ENCODE measurements around the gene RBM10. TPM values are rescaled to one million over a fixed set of nuclear protein-coding genes. Genes with fewer than 3 reads are reported as not detected.

Gene RBM10
- total RNA-seq, 1 donor from 2014 or later, result 74.6 TPM

DNA sequence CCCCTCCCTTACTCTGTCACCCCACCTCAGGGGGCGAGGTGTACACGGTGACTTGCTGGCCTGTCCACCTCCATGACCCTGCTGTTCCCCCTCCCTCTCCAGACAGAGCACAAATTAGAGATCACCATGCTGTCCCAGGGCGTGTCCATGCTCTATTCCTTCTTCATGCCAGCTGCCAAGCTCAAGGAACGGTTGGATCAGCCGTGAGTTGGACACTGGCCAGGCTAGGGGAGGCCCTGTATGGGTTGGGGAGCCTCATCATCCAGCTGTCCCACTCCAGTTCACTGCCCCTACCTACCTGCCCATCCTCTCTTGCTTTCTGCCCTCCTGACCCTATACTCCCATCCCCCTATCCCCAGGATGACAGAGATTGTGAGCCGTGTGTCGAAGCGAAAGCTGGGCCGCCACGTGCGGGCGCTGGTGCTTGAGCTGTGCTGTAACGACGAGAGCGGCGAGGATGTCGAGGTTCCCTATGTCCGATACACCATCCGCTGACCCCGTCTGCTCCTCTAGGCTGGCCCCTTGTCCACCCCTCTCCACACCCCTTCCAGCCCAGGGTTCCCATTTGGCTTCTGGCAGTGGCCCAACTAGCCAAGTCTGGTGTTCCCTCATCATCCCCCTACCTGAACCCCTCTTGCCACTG lies 69.5 kb downstream of the RBM10 start:
- Mint-ChIP-seq H3K4me3 (ENCODE audit: unreplicated experiment) (no peak overlapping the region), H3K27me3 (ENCODE audit: unreplicated experiment) (peaks cover 17% of the 10 kb centered on the region), H3K27ac (ENCODE audit: unreplicated experiment) (no peak overlapping the region), H3K9me3 (ENCODE audit: unreplicated experiment) (peaks cover 17% of the 10 kb centered on the region), H3K36me3 (ENCODE audit: unreplicated experiment) (peaks cover 5% of the 10 kb centered on the region), H3K4me1 (ENCODE audit: low read depth, unreplicated experiment) (peaks cover 14% of the 10 kb centered on the region)
- no peak for DNase-seq
- TF ChIP-seq, protein P1, sequence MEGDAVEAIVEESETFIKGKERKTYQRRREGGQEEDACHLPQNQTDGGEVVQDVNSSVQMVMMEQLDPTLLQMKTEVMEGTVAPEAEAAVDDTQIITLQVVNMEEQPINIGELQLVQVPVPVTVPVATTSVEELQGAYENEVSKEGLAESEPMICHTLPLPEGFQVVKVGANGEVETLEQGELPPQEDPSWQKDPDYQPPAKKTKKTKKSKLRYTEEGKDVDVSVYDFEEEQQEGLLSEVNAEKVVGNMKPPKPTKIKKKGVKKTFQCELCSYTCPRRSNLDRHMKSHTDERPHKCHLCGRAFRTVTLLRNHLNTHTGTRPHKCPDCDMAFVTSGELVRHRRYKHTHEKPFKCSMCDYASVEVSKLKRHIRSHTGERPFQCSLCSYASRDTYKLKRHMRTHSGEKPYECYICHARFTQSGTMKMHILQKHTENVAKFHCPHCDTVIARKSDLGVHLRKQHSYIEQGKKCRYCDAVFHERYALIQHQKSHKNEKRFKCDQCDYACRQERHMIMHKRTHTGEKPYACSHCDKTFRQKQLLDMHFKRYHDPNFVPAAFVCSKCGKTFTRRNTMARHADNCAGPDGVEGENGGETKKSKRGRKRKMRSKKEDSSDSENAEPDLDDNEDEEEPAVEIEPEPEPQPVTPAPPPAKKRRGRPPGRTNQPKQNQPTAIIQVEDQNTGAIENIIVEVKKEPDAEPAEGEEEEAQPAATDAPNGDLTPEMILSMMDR (IDR thresholded peaks at IDR 0.05; ENCODE audit: partially characterized antibody, unreplicated experiment), result no peak

DNA sequence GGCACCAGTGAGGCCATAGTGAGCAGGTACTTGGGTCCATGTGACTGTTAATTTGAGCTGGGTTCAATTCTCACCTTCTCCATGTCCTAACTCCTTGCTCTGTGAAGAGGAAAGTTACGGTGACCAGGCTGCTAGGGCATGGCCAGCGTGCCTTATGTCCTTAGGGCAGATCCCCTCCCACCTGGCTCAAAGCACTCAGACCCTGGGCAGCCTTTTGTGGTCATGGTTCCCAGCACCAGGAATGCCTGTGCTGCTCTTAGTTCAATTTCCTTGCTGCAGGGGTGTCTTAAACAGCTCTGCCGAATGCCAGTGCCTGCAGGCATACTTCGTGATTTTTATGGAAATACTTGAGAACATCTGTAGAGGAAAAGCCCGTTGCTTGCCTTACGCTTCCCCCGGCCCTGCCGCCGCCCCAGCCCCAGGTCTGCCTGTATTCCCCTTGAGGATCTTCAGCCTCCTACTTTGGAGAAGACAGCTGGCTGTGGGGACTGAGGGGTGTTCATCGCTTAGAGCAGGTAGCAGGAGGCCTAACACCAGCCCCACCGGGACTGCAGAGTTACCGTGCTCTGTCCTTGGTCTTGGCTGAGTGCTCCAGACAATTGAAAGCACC lies 70.4 kb downstream of the RBM10 start:
- H3K36me3 Mint-ChIP-seq (ENCODE audit: unreplicated experiment), result peaks cover 5% of the 10 kb centered on the region
- H3K27ac Mint-ChIP-seq (ENCODE audit: unreplicated experiment), result peak overlapping the region; percentile 82
- peaks cover 20% of the 10 kb centered on the region for H3K9me3 Mint-ChIP-seq (ENCODE audit: unreplicated experiment)
- no peak overlapping the region for H3K4me3 Mint-ChIP-seq (ENCODE audit: unreplicated experiment)
- H3K4me1 Mint-ChIP-seq (ENCODE audit: low read depth, unreplicated experiment), result peaks cover 23% of the 10 kb centered on the region
- TF ChIP-seq, protein P1 (IDR thresholded peaks at IDR 0.05; ENCODE audit: partially characterized antibody, unreplicated experiment), result no peak
- peaks cover 21% of the 10 kb centered on the region for H3K27me3 Mint-ChIP-seq (ENCODE audit: unreplicated experiment)
- DNase-seq, result no peak

DNA sequence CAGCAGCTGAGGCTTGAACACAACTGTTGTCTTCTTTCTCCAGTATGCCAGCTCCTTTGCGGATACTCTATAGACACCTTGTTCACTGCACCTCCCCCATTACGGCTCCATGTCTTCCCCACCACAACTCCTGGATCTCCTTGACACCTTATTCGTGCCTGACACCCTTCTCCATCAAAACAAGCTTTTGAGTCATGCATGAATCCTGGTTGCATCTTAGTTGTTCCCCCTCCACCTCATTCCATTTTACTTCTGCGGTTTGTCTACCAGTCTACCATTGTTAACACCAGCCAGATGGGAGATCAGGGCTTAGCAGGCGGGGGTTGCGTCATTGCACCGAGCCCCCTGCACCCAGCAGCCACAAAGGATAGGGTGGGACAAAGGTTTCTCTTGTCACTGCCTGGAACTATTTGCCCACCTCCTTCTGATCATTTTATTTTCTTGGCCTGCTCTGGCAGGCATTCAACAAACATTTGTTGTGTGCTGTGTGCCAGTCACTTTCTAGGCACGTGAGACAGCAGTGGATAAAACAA lies 71.4 kb downstream of the RBM10 start:
- Mint-ChIP-seq H3K36me3 (ENCODE audit: unreplicated experiment) (peaks cover 1% of the 10 kb centered on the region), H3K9me3 (ENCODE audit: unreplicated experiment) (peaks cover 20% of the 10 kb centered on the region), H3K27me3 (ENCODE audit: unreplicated experiment) (peaks cover 21% of the 10 kb centered on the region), H3K4me1 (ENCODE audit: low read depth, unreplicated experiment) (peaks cover 29% of the 10 kb centered on the region), H3K4me3 (ENCODE audit: unreplicated experiment) (peak overlapping the region; percentile 89), H3K27ac (ENCODE audit: unreplicated experiment) (peak overlapping the region; percentile 82)
- TF ChIP-seq, protein P1 (IDR thresholded peaks at IDR 0.05; ENCODE audit: partially characterized antibody, unreplicated experiment), result no peak
- no peak for DNase-seq

DNA sequence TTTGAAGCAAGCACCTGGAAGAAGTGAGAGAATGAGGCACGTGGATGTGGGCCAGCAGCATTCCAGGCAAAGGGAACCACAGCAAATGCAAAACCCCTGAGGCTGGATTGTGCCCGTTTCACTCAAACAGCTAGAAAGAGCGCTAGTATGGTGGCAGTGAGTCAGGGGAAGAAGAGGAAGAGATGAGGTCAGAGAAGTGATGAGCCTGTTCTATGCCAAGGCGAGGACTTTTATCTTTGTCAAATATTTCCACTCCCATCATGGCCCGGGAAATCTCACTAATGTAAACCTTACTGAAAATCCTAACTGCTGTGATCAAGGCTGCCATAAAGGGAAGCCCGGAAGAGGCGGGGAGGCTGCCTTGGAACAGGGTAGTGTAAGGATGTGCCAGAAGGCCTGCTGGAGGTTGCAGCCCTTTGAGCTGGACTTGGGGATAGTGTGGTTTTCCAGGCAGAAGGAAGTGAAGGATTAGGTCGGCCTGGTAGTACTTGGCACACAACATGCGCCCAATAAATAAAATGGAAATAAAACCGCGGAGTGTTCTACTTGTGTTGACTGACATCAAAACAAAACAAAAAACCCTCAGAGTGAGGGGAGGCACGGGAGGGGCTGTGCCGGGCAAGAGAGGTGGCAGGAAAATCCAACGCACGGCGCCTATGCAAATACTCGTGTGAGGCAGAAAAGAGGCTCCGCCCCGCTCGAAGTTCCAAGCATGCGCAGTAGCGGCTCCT lies 72.3 kb downstream of the RBM10 start:
- DNase-seq, result no peak
- TF ChIP-seq, protein P1 (IDR thresholded peaks at IDR 0.05; ENCODE audit: partially characterized antibody, unreplicated experiment), result no peak
- Mint-ChIP-seq H3K27ac (ENCODE audit: unreplicated experiment) (peak overlapping the region; percentile 82), H3K36me3 (ENCODE audit: unreplicated experiment) (no peaks in the 10 kb centered on the region), H3K4me3 (ENCODE audit: unreplicated experiment) (peak overlapping the region; percentile 89), H3K4me1 (ENCODE audit: low read depth, unreplicated experiment) (peaks cover 29% of the 10 kb centered on the region), H3K9me3 (ENCODE audit: unreplicated experiment) (peaks cover 20% of the 10 kb centered on the region), H3K27me3 (ENCODE audit: unreplicated experiment) (peaks cover 21% of the 10 kb centered on the region)

All from glutamatergic neuron (in vitro differentiated cells).